Lung microvascular endothelial cell (primary cell): ENCODE data around the gene ARHGAP4. TPM values are rescaled to one million over a fixed set of nuclear protein-coding genes. Genes with fewer than 3 reads are reported as not detected.
A peak's percentile ranks its signal among the peaks of the same experiment; 100 is the strongest.

ENCODE experiments used
- DNase-seq, 2 donors: peaks; one replicate each; pipeline versions ENCODE4 v3.0.0 to v3.0.0-alpha.2; 2010; ENCODE audit warnings: low read depth in 2 of 2
- total RNA-seq: library from RNA; depleted of rRNA; stranded (reverse); fragments of >200 nt; gene quantifications from 2 replicates; pipeline ENCODE4 v1.2.1, GENCODE V29; 2014

The ARHGAP4 gene
- total RNA-seq, 1 donor from 2014 or later: 2.8 TPM

- peak; percentile 99 for DNase-seq
Measured at GRCh38 chrX:153927922-153928760, 2.1 kb upstream of the ARHGAP4 start.

- DNase-seq: no peak
Measured at GRCh38 chrX:153927672-153927921, 1.5 kb upstream of the ARHGAP4 start.

- DNase-seq: peak; percentile 58 to 79
Measured at GRCh38 chrX:153926858-153927671, 1.0 kb upstream of the ARHGAP4 start.

- no peak for DNase-seq
Measured at GRCh38 chrX:153926552-153926857, 441 bp upstream of the ARHGAP4 start.

GRCh38 chrX:153925387-153925738, 701 bp downstream of the ARHGAP4 start:
- DNase-seq: no peak

- peak; percentile 65 to 79 for DNase-seq
Measured at GRCh38 chrX:153924149-153924861, 1.8 kb downstream of the ARHGAP4 start.

GRCh38 chrX:153922932-153923857, 2.9 kb downstream of the ARHGAP4 start:
- DNase-seq: peak; percentile 66 to 88

- DNase-seq: peak in 1 of 2 donors; percentile 50
Measured at GRCh38 chrX:153921511-153922446, 4.3 kb downstream of the ARHGAP4 start.

GRCh38 chrX:153921070-153921469, 5.0 kb downstream of the ARHGAP4 start:
- DNase-seq: no peak

GRCh38 chrX:153920546-153920945, 5.5 kb downstream of the ARHGAP4 start:
- no peak for DNase-seq

GRCh38 chrX:153919281-153919680, 6.8 kb downstream of the ARHGAP4 start:
- DNase-seq: no peak

- no peak for DNase-seq
Measured at GRCh38 chrX:153917869-153918268, 8.2 kb downstream of the ARHGAP4 start.

- DNase-seq: no peak
Measured at GRCh38 chrX:153913701-153914100, 12.4 kb downstream of the ARHGAP4 start.

GRCh38 chrX:153913211-153913610, 12.9 kb downstream of the ARHGAP4 start:
- DNase-seq: no peak

- no peak for DNase-seq
Measured at GRCh38 chrX:153911798-153912197, 14.3 kb downstream of the ARHGAP4 start.

GRCh38 chrX:153910446-153910845, 15.6 kb downstream of the ARHGAP4 start:
- no peak for DNase-seq

- DNase-seq: no peak
Measured at GRCh38 chrX:153909980-153910360, 16.1 kb downstream of the ARHGAP4 start.

GRCh38 chrX:153909024-153909979, 16.8 kb downstream of the ARHGAP4 start:
- DNase-seq: no peak

GRCh38 chrX:153908219-153908860, 17.7 kb downstream of the ARHGAP4 start:
- no peak for DNase-seq
